ENCODE measurements around the gene CACNA1B.

CACNA1B gene

GRCh38 chr9:138040446-138041430 is 163.2 kb downstream of the CACNA1B start:
- DNase-seq (ENCODE audit: low spot score) = no peak

DNA sequence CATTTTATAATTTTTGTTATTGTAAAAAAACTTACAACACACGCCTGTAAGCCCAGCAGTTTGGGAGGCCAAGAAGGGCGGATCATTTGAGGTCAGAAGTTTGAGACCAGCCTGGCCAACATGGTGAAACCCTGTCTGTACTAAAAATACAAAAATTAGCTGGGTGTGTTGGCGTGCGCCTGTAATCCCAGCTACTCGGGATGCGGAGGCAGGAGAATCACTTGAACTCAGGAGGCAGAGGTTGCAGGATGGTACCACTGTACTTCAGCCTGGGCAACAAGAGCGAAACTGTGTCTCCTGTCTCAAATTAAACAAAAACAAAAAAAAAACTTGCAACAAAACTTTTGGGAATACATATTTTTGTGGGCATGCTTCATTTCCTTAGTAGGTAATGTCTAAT is 164.6 kb downstream of the CACNA1B start:
- DNase-seq (ENCODE audit: low spot score) = no peak

DNA sequence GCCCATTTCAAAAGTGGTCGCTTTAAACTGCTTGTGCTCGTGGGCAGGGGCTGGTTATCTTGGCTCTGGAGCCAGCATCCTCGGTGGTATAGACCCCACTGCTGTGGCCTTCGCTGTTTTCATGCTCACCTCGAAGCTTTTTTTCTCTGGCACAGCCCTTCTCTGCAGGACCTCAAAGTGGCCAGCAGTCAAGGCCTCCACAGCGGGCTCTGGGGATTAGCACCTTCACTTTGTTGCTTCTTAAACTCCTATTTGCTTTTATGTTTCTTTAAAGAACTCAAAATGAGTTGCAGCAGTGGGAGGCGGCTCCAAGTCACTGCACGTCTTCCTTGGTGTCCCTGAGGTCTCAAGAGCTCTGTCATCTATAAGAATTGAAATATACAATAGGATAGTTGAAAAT is 165.1 kb downstream of the CACNA1B start:
- DNase-seq (ENCODE audit: low spot score) = no peak

- DNase-seq (ENCODE audit: low spot score) = no peak
Observed at GRCh38 chr9:138043061-138043410, 165.5 kb downstream of the CACNA1B start.

DNA sequence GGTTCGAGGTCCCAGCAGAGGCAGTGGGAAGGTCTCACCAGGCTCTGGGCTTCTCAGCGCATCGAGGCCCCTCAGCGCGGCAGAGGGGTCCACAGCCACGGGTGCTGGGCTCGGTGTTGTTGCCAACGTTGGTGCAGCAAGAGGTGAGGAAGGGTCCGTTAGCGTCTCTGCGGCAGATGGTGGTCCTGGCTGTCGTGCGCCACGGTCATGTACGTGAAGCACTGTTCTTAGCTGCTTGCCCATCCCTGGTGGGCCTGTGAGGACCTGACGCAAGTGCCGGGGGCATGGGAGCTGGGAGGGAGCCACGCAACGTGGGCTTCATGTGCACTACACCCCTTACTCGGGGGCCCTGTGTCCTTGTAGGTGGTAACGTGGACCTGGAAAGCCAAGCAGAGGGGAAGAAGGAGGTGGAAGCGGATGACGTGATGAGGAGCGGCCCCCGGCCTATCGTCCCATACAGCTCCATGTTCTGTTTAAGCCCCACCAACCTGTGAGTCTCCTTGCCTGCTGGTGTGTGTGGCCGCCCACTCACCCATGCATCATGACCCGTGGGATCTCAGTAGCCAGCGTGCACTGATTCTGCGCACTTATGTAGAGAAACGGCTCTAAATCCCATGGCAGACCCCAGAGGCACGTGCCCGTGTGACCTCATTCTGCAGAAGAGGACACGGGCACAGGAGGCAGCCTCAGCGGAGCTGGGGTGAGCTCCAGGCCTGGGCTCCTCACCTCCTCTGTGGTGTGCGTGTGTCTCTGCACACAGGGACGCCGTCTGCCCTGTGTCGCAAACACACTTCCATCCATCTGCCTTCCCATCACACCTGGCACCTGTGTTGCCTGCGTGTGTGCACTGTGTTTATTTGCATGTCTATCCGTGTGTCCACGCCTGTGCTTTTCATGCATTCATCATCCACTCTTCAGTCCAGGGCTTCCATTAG is 166.1 kb downstream of the CACNA1B start:
- no peak for DNase-seq (ENCODE audit: low spot score)

DNA sequence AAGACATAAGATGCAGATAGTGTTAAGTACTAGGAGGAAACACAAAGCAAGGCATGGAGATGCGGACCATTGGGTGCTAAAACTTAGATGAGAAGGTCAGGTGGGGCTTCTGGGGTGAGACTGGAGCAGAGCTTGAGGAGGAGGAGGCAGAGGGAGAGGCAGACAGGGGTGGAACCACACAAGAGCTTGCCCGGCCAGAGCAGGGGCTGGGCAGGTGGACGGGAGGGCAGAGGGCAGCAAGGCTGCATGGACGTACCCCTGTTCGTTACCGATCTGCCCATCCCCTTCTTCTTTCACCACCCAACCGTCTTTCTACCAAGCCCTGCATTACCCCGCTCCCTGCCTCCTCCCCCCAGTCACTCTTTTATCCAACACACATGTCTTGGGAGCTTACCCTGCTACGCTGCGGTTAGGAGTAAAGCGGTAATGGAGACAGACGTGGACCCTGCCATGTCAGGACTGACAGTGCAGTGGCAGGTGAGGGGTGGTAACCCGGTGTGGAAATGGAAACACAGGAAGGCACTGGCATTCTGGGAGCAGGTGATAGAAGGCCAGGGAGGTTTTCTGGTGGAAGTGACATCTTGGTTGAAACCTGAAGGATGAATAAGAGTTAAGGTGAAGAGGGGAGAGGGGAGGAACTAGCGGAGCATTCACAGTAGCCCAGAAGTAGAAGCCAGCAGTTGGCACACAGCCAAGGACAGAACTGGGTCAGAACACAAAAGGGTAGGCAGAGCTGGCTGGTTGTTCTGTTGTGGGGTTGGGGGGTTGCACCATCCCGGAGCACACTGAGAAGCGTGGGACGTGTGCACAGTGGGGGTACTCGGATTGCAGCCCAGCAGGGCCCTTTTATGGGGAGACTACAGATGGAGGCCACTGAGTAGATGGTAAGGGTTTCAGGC is 167.2 kb downstream of the CACNA1B start:
- no peak for DNase-seq (ENCODE audit: low spot score)

- no peak for DNase-seq (ENCODE audit: low spot score)
Observed at GRCh38 chr9:138045541-138046490, 168.2 kb downstream of the CACNA1B start.

- DNase-seq (ENCODE audit: low spot score) = no peak
Observed at GRCh38 chr9:138046641-138047301, 169.2 kb downstream of the CACNA1B start.

DNA sequence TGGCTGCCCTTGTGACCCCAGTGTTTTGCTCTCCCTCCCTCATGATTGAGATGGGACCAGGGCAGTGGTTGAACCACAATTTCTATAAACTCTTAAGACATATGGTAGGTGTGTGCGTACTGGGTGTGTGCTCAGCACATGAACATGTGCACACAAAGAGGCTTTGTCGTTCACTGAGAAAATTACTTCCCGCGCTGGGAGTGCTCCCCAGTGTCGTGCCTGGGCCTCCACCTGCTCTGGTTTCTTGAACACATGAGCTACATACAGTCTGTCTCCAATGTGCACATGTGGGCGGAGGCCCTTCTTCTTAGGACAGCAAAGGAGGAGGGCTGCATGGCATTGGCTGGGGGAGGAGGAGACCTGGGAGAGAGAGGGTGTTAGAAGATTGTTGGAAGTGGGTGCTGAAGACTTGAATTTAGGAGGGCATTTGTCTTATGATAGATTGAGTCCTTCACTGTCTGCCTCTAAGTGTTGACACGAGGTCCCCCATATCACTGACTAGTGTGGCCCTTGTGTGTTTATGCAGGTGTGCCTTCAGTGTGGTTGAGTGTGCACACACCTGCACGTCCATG is 170.0 kb downstream of the CACNA1B start:
- no peak for DNase-seq (ENCODE audit: low spot score)

DNA sequence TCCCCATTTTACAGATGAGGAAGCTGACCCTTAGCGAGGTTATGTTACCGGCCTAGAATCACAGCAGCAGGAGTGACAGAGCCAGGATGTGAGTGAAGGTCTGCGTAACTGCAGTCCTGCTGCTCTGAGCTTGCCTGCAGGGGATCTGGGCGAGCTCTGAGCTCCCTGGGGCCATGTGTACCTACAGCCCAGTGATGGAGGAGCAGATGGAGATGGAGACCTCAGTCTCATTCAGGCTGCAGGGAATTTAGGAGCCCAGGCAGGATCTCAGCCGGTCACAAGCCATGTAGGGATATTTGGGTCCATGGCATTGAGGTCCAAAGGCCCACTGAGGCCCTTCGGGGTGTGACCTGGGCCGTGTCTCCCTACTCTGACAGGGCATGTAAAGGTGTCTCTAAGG is 170.6 kb downstream of the CACNA1B start:
- no peak for DNase-seq (ENCODE audit: low spot score)

- no peak for DNase-seq (ENCODE audit: low spot score)
Observed at GRCh38 chr9:138049085-138049778, 171.7 kb downstream of the CACNA1B start.

DNA sequence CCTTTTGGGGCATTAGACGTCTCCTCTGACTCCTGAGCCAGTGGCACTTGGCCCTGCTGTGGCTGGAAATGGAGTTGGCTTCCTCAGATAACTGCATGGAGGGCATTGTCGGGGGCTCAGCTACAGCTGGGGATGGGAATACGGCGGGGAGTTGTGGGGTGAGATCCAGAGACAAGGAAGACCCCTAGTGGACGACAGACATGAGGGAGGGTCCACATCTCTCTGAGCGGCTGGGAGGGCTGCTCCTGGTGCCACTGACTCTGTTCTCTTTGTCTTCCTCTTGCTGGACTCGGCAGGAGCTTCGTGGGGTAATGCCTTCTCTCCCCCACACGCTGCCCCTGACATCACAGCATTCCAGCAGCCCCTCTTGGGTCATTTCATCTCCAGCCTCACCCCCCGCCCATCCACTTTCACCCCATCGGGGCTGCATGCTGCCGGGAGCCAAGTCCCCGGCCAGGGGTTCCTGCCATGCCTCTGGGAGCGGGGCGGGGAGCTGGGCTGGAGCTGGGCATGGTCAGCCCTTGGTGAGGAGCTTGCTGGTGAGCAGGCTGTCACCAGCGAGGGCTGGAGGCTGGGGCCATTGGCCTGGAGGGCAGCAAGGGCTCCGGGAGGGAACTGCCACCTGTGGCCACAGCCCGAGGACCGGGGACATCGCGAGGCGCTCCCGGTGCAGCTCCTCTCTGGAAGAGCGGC is 172.3 kb downstream of the CACNA1B start:
- DNase-seq (ENCODE audit: low spot score) = no peak

DNA sequence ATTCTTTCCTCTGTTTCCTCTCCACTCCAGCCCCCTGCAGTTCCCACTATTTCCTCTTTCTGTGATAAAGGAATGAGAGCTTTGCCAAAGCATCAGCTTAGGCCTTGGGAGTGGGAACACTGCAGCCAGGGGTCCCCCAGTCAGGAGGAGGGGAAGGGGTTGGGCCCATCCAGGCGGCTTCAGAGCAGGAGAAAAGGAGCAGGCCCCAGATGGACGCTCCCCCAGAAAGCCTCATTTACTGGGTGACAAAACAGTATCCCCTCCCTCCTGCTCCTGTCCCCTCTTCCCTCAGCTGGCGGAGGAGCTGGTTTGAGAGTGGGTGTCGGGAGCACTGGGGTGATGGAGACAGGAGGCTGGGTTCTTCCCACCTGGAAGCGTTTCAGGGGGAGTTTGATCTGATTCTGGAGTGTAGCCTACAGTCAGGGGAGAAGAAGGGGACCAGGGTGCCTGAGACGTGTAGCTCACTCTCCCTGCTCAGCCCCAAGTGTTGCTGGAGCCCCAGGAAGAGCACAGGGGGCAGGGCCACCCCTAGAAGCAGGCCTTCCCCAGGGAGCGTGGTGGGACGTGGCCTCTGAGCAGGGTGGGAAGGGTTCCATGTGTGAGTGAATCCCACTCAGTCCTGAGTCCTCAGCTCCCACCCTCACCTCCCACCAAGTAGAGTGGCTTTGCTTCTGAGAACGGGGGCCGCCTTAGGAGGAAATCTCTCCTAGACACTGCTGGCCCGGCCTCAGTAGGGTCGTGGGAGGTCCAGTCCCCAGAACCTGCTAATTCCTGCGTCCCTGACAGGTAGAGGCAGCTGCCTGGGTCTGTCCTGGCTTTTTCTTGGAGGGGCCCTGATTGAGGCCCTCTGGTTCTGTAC is 173.1 kb downstream of the CACNA1B start:
- no peak for DNase-seq (ENCODE audit: low spot score)

GRCh38 chr9:138051586-138052321 is 174.2 kb downstream of the CACNA1B start:
- no peak for DNase-seq (ENCODE audit: low spot score)

DNA sequence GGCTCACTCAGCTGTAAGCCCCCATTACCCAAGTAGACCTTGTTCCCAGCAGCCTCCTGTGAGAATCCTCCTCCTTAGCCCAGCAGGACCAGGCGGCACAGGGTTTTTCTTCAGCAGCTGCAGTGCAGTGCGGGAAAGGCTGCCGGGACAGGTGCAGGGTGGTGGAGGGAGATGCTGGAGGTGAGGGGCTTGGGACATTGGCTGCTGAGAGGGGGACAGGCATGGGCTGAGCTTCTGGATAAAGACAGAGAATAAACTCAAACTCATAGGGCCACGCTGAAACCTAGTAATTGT is 174.7 kb downstream of the CACNA1B start:
- no peak for DNase-seq (ENCODE audit: low spot score)

DNA sequence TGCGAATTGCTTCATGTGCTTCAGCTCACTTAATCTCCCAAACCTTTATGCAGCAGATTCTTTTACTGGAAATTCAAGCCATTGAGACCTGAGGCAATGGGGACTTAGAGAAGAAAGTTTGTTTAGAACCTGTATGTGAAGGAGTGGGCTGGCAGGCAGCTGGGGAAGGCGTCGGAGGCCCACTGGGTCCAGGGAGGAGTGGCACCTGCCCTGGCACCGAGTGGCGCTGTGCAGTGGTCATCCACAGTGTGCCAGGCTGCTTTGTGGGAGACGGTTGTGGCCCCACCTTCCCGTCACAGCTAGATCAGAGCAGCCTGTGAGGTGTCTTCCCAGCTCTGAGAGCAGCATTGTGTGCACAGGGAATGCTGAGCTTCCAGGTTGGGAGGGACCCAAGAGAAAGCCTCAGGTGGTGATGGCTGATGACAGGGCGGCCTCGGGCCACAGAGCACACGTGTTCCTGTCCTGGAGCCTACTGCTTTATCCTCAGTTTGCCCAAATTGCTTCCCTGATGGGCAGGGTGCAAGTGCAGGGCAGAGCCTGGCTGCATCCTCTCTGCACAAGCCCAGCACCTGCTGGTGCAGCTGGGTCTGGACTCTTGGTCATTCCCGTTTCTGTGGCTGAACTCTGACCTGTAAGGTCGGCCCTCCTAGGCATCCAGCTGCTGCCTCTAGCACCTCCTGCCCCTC is 175.2 kb downstream of the CACNA1B start:
- DNase-seq (ENCODE audit: low spot score) = no peak

All from LoVo (cell line).